ENCODE results near the gene RPS6KA2.

DNA sequence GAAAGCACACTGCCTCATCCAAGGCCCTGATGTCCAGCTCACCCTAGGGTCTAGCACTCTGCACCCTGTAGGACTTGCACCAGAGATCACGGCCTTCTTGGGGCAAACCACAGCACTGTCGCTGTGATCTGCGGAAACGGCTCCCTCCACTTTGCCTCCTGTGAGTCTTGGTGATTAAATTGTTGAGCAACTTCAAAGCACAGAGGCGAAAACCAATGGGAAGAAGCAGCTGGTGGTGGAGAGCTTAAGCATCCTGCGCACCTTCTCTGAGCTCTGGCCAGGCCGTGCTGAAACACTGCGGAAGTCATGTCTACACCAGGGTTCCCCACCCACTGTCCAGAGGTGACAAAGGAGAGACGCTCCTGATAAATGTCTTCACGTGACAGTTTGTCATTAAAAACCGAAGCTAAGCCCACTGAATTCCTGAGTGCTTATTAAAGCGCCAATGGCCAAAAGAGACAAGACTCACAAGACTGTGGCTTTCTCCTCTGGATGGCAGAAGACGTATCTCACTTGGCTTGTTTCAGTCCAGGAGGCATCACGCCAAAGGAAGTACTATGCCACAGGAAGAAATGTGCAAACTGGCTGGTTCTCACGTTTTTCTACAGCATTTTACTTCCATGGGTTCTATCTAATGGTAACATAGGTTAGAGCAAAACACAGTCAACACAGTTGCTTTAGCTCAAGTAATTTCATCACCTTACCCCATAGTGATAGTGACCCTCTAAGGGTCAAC lies 43.7 kb downstream of the RPS6KA2 start:
- TF ChIP-seq, protein P1, sequence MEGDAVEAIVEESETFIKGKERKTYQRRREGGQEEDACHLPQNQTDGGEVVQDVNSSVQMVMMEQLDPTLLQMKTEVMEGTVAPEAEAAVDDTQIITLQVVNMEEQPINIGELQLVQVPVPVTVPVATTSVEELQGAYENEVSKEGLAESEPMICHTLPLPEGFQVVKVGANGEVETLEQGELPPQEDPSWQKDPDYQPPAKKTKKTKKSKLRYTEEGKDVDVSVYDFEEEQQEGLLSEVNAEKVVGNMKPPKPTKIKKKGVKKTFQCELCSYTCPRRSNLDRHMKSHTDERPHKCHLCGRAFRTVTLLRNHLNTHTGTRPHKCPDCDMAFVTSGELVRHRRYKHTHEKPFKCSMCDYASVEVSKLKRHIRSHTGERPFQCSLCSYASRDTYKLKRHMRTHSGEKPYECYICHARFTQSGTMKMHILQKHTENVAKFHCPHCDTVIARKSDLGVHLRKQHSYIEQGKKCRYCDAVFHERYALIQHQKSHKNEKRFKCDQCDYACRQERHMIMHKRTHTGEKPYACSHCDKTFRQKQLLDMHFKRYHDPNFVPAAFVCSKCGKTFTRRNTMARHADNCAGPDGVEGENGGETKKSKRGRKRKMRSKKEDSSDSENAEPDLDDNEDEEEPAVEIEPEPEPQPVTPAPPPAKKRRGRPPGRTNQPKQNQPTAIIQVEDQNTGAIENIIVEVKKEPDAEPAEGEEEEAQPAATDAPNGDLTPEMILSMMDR (IDR thresholded peaks at IDR 0.05; ENCODE audit: borderline replicate concordance, extremely low read depth, low read length, poor library complexity, severe bottlenecking) = no peak
- no peak for TF ChIP-seq EZH2 (IDR thresholded peaks at IDR 0.05; ENCODE audit: borderline replicate concordance, low read depth, low read length, severe bottlenecking)
